Stomach (tissue), 9 donors: Measurements from ENCODE around the gene LDB2. TPM values are rescaled to one million over a fixed set of nuclear protein-coding genes. Genes with fewer than 3 reads are reported as not detected.

Experiments
- DNase-seq, 2 donors: peaks; one replicate each; pipeline versions ENCODE4 v3.0.0 to v3.0.0-alpha.2; 2013 to 2019
- H3K27ac ChIP-seq, 5 donors: fragments of 200-600 bp in 4 of 5; sonication (generic) in 4 of 5; one replicate each; pipeline ENCODE4 v1.5.1; 2013 to 2019; ENCODE audit warnings: mild to moderate bottlenecking in 1 of 5, moderate library complexity in 1 of 5
- H3K27me3 ChIP-seq, 3 donors: fragments of 200-600 bp; sonication (generic); one replicate each; pipeline ENCODE4 v1.5.1; 2017 to 2019; ENCODE audit warnings: mixed run types in 1 of 3
- H3K36me3 ChIP-seq, 4 donors: fragments of 200-600 bp; sonication (generic); 1 replicate in 3 of 4; 2 replicates in 1 of 4; pipeline ENCODE4 v1.5.1; 2016 to 2019
- H3K4me1 ChIP-seq, 4 donors: fragments of 200-600 bp; sonication (generic); one replicate each; pipeline ENCODE4 v1.5.1; 2016 to 2019
- H3K4me3 ChIP-seq, 4 donors: fragments of 200-600 bp; sonication (generic) in 3 of 4; one replicate each; pipeline ENCODE4 v1.5.1; 2016 to 2019; ENCODE audit warnings: mild to moderate bottlenecking in 1 of 4
- H3K9me3 ChIP-seq, 4 donors: fragments of 200-600 bp; sonication (generic); one replicate each; pipeline ENCODE4 v1.5.1; 2016 to 2019
- CTCF ChIP-seq, 7 experiments: fragments of 450-650 bp in 4 of 7; fragments of 200-600 bp in 3 of 7; sonication (generic) in 3 of 7; IDR thresholded peaks; one replicate each; pipeline ENCODE4 v1.5.1; 2016 to 2019; ENCODE audit warnings: antibody characterized with exemption in 7 of 7, control low read depth in 2 of 7, mild to moderate bottlenecking in 1 of 7
- EP300 ChIP-seq: sonication (generic); formaldehyde crosslinking; IDR thresholded peaks from one replicate; pipeline ENCODE4 v1.6.1; 2017; ENCODE audit warnings: antibody characterized with exemption
- POLR2A ChIP-seq, 4 donors: fragments of 450-650 bp; IDR thresholded peaks; one replicate each; pipeline ENCODE4 v1.6.1; 2016; ENCODE audit warnings: antibody characterized with exemption in 4 of 4, control low read depth in 2 of 4, mild to moderate bottlenecking in 1 of 4, moderate library complexity in 1 of 4
- POLR2AphosphoS5 ChIP-seq, 3 donors: sonication (generic); formaldehyde crosslinking; IDR thresholded peaks; one replicate each; pipeline ENCODE4 v1.6.1; 2016; ENCODE audit warnings: antibody characterized with exemption in 3 of 3
- WGBS, 5 donors: extraction: QIAGEN DNeasy Blood & Tissue Kit in 3 of 5; methylation state at CpG; one replicate each; pipeline versions ENCODE4 v1.1.5 to v1.1.7; 2013 to 2018; 5-methylcytosine and 5-hydroxymethylcytosine counted together
- intact Hi-C: fragments of 100-400 bp; cut with DNase I; formaldehyde crosslinking; loops from one replicate; pipeline ENCODE4 v1.15.1; 2023; ENCODE audit warnings: low total_unique reads
- polyA plus RNA-seq, 3 donors: library from polyadenylated mRNA; stranded (reverse); fragments of 200-250 nt; gene quantifications; one replicate each; pipeline ENCODE4 v1.2.3, GENCODE V29; 2013
- total RNA-seq, 5 donors: library from RNA; depleted of rRNA; stranded (reverse); fragments of >200 nt; gene quantifications; one replicate each; pipeline versions ENCODE4 v1.1.0 to v1.2.3, GENCODE V29; 2014 to 2016
- donor health status: healthy with polysubstance abuse.
- donor health status: Bipolar disorder and iron deficiency.
- donor health status: healthy.

LDB2 gene
- total and polyA plus RNA-seq, 8 donors = 6.2 to 63.3 (median 12.8) TPM

GRCh38 chr4:16715482-16715881 lies 183.0 kb downstream of the LDB2 start:
- Histone ChIP-seq H3K27me3 (no peaks in the 10 kb centered on the region), H3K4me3 (no peak overlapping the region), H3K36me3 (no peaks in the 10 kb centered on the region), H3K4me1 (no peaks in the 10 kb centered on the region), H3K27ac (no peak overlapping the region), H3K9me3 (no peaks in the 10 kb centered on the region)
- intact Hi-C loops = no loop called here
- DNase-seq = no peak
- WGBS, 5 donors = 88 to 98% (median 92%) methylated on average over 2 of the region's 2 CpGs
- TF ChIP-seq EP300 (no peak), CTCF (IDR thresholded peaks at IDR 0.05) (no peak), POLR2AphosphoS5 (IDR thresholded peaks at IDR 0.05) (no peak), POLR2A (IDR thresholded peaks at IDR 0.05) (no peak)

GRCh38 chr4:16714191-16714590 lies 184.3 kb downstream of the LDB2 start:
- H3K27ac ChIP-seq = no peak overlapping the region
- TF ChIP-seq CTCF (IDR thresholded peaks at IDR 0.05) = no peak
- no peak for TF ChIP-seq EP300
- TF ChIP-seq POLR2A (IDR thresholded peaks at IDR 0.05) = no peak
- TF ChIP-seq POLR2AphosphoS5 (IDR thresholded peaks at IDR 0.05) = no peak
- no peak for DNase-seq
- no peaks in the 10 kb centered on the region for H3K4me1 ChIP-seq
- H3K36me3 ChIP-seq = no peaks in the 10 kb centered on the region
- H3K9me3 ChIP-seq = no peaks in the 10 kb centered on the region
- intact Hi-C loops = no loop called here
- H3K27me3 ChIP-seq = no peaks in the 10 kb centered on the region
- no peak overlapping the region for H3K4me3 ChIP-seq
- WGBS, 5 donors = 78 to 97% (median 90%) methylated on average over 1 of the region's 1 CpG

- Histone ChIP-seq H3K36me3 (no peaks in the 10 kb centered on the region), H3K27me3 (no peaks in the 10 kb centered on the region), H3K4me1 (no peaks in the 10 kb centered on the region), H3K9me3 (no peaks in the 10 kb centered on the region), H3K27ac (no peak overlapping the region), H3K4me3 (no peak overlapping the region)
- WGBS, 5 donors = 75 to 89% (median 85%) methylated on average over 3 of the region's 3 CpGs
- TF ChIP-seq POLR2A (IDR thresholded peaks at IDR 0.05) (no peak), POLR2AphosphoS5 (IDR thresholded peaks at IDR 0.05) (no peak), CTCF (IDR thresholded peaks at IDR 0.05) (no peak), EP300 (no peak)
- no peak for DNase-seq
- intact Hi-C loops = no loop called here
Measured at GRCh38 chr4:16713696-16714095, 184.7 kb downstream of the LDB2 start.

GRCh38 chr4:16713271-16713670 lies 185.2 kb downstream of the LDB2 start:
- DNase-seq = no peak

More at GRCh38 chr4:16713271-16713670, 185.2 kb downstream of the LDB2 start:
- TF ChIP-seq POLR2A (IDR thresholded peaks at IDR 0.05) = no peak
- no peak for TF ChIP-seq CTCF (IDR thresholded peaks at IDR 0.05)
- no peak for TF ChIP-seq EP300
- TF ChIP-seq POLR2AphosphoS5 (IDR thresholded peaks at IDR 0.05) = no peak
- Histone ChIP-seq H3K9me3 (no peaks in the 10 kb centered on the region), H3K27me3 (no peaks in the 10 kb centered on the region), H3K36me3 (no peaks in the 10 kb centered on the region), H3K4me1 (no peaks in the 10 kb centered on the region), H3K27ac (no peak overlapping the region), H3K4me3 (no peak overlapping the region)
- intact Hi-C loops = no loop called here
